Neuron (in vitro differentiated cells): ENCODE measurements around the gene RNF20.

Source experiments
- H2AFZ ChIP-seq: one replicate; pipeline ENCODE4 v1.6.1; 2013; ENCODE audit warnings: low read depth, mild to moderate bottlenecking, inconsistent platforms, low read length, moderate library complexity
- H3K27me3 ChIP-seq: one replicate; pipeline ENCODE4 v1.6.1; 2013; ENCODE audit warnings: low read length; ENCODE audit not compliant: insufficient read depth
- H3K36me3 ChIP-seq: one replicate; pipeline ENCODE4 v1.6.1; 2013; ENCODE audit warnings: low read length; ENCODE audit not compliant: insufficient read depth
- H3K4me1 ChIP-seq: one replicate; pipeline ENCODE4 v1.6.1; 2013; ENCODE audit warnings: low read length; ENCODE audit not compliant: insufficient read depth
- H3K4me3 ChIP-seq: 2 replicates; pipeline ENCODE4 v1.5.1; 2013; ENCODE audit warnings: mild to moderate bottlenecking, low read length, moderate library complexity
- H3K9me3 ChIP-seq: one replicate; pipeline ENCODE4 v1.6.1; 2013; ENCODE audit warnings: low read length

Gene RNF20, protein sequence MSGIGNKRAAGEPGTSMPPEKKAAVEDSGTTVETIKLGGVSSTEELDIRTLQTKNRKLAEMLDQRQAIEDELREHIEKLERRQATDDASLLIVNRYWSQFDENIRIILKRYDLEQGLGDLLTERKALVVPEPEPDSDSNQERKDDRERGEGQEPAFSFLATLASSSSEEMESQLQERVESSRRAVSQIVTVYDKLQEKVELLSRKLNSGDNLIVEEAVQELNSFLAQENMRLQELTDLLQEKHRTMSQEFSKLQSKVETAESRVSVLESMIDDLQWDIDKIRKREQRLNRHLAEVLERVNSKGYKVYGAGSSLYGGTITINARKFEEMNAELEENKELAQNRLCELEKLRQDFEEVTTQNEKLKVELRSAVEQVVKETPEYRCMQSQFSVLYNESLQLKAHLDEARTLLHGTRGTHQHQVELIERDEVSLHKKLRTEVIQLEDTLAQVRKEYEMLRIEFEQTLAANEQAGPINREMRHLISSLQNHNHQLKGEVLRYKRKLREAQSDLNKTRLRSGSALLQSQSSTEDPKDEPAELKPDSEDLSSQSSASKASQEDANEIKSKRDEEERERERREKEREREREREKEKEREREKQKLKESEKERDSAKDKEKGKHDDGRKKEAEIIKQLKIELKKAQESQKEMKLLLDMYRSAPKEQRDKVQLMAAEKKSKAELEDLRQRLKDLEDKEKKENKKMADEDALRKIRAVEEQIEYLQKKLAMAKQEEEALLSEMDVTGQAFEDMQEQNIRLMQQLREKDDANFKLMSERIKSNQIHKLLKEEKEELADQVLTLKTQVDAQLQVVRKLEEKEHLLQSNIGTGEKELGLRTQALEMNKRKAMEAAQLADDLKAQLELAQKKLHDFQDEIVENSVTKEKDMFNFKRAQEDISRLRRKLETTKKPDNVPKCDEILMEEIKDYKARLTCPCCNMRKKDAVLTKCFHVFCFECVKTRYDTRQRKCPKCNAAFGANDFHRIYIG

DNA sequence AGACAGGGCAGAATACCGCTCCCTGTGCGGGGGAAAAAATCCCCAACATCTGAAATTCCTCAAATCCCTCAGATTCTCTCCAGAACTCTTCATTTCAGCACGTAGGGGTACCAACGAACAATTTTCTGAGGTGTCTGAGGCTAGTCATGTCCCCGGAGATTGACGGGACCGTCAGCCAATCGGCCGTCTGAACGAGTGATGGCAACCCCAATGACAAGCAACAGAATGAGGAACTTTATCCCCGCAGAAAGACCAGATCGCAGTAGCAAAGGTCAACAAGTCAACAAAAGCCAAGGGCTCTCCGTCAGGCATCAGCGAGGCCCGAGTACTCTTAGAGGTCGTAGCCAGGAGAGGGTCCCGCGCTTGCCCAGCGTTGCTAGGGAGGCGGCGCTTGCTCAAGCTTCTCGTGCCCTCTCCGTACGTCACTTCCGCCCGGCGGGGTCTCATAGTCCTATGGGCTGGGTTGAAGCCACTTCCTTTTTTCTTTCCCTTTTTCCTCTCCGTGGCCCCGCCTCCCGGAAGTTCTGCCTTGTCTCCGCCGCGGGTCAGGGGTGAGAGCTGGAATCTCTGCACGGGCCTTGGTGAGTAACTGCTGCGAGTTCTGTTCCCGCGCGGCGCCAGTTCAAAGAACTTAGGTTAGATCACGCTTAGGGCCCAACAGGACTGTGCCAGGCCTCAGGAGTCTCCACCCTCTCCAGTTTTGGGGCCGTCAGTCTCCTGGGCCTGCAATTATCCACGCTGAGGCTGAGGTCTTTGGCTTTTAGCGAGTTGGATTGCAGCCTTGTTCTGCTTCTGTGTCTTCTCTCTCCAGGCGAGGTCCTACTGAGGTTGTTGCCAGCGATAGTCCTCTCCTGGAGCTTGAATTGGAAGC, at the start of gene RNF20:
Gene RNF20 (plus strand): TSS at position 520 of the 871 bp plus-strand sequence. CDS start 1,571 bp downstream, outside the sequence.
- Histone ChIP-seq H3K36me3 (peaks cover 26% of the 10 kb centered on the region), H3K4me3 (peak within 1 kb of the TSS; percentile 94), H2AFZ (peak within 1 kb of the TSS; percentile 98), H3K27me3 (peaks cover 3% of the 10 kb centered on the region), H3K4me1 (peaks cover 12% of the 10 kb centered on the region), H3K9me3 (no peaks in the 10 kb centered on the region)

DNA sequence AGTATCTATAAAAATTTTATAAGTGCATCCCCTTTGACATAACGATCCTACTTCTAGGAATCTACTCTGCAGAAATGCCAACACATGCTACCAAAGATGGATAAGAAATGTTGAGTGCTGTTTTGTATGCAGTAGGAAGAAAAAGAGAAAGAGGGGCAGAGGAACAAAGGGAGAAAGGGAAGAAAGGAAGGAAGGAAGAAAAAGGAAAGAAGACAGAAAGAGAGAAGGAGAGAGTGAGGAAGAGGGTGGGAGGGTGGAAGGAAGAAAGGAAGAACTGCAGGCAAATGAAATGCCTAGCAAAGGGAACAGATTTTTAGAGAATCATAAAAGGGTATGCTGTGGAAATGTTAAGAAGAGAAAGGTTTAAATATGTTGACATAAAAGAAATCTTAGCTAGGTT, 49.6 kb upstream of the RNF20 start:
- Histone ChIP-seq H3K27me3 (no peaks in the 10 kb centered on the region), H3K4me1 (no peaks in the 10 kb centered on the region), H3K9me3 (no peaks in the 10 kb centered on the region), H3K4me3 (no peak overlapping the region), H2AFZ (no peak overlapping the region), H3K36me3 (no peaks in the 10 kb centered on the region)

DNA sequence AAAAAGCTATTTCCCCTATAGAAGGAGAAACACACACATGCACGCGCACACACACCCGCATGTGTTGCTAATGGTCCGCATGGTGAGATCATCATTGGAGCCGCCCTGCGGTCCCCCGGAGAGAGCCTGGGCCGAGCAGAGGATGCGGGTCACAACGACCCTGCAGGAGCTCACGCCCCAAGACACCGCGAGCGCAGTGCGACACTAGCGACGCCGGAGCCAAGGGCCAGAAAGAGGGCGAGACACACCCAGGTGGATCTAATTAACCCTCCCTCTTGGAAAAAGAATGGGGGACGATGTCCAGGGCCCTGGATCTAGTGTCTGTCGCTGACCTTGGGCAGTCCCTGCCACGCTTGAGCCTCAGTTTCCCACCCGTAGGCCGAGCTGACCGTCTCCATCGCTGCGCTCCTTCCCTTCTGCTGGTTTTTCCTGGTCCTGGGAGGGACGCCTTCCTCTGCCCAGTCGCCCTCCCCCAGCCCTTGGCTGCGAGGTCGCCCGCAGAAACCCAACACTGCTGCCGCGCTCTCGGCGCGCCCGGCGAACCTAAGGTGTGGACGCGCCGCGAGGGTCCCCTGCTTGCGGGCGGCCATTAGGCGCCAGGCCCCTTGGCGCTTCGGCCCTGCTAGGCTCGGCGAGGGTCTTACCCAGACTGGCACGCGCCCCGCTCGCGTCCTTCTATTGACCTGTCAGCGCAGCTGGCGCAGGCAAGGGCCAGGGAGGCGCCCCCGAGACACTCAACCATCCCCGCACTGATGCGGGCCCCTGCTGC, 47.5 kb upstream of the RNF20 start:
- H3K27me3 ChIP-seq: no peaks in the 10 kb centered on the region
- no peaks in the 10 kb centered on the region for H3K4me1 ChIP-seq
- H3K36me3 ChIP-seq: no peaks in the 10 kb centered on the region
- peak overlapping the region; percentile 57 for H3K4me3 ChIP-seq
- peak overlapping the region; percentile 88 for H2AFZ ChIP-seq
- no peaks in the 10 kb centered on the region for H3K9me3 ChIP-seq

DNA sequence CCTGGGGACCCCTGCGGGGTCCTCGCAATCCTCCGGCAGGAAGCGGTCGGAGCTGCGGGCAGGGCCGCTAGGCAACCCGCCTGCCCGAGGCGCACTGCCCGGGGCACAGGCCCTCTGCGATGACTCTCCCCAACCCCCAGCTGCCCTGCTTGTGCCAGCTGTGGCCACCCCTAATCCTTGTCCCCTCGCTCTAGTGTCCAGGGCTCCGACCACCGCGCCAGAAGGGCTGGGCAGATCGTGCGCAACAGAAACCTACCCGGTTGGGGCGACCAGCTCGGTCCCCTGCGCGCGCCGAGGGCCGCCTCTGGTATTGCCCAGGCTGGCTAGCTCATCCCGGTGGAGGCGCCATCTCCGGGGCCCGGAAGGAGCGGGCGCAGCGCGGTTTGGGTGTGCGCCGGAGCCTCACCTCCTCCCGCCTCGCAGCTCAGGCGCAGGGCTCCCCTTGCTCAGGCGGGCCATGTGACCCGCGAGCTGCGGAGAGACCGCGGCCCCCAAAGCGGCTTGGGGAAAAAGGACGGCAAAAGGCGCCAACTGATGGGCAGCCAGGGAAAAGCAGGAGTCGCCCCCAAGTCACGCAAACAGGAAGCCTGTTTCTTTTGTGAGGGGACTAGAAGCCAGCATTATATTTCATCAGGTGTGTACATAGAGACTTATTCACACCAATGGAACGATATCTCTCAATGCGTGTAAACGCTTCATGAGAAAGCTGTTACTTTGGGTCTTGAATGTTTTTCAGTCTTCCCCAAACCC, 46.8 kb upstream of the RNF20 start:
- Histone ChIP-seq H3K4me3 (peak overlapping the region; percentile 57), H3K27me3 (no peaks in the 10 kb centered on the region), H3K9me3 (no peaks in the 10 kb centered on the region), H3K36me3 (no peaks in the 10 kb centered on the region), H3K4me1 (no peaks in the 10 kb centered on the region), H2AFZ (peak overlapping the region; percentile 88)

DNA sequence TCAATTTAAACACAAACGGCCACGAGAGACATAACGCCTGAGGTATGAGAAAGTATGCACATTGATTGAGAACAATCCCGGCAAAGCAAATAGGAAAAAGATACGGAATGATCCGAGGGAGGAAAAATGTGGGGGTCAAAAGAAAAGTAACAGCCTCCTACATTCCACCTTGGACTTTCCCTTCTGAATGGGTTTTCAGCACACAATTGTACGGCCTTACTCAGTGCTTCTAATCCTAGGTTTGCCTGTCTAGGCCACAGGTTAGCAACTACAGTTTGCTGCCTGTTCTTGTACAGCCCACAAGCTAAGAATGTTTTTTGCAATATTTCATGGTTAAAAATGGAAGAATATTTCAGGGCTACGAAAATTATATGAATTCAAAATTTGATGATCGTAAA, 46.2 kb upstream of the RNF20 start:
- Histone ChIP-seq H3K4me1 (no peaks in the 10 kb centered on the region), H3K36me3 (no peaks in the 10 kb centered on the region), H3K4me3 (peak overlapping the region; percentile 57), H3K9me3 (no peaks in the 10 kb centered on the region), H3K27me3 (no peaks in the 10 kb centered on the region), H2AFZ (peak overlapping the region; percentile 88)

DNA sequence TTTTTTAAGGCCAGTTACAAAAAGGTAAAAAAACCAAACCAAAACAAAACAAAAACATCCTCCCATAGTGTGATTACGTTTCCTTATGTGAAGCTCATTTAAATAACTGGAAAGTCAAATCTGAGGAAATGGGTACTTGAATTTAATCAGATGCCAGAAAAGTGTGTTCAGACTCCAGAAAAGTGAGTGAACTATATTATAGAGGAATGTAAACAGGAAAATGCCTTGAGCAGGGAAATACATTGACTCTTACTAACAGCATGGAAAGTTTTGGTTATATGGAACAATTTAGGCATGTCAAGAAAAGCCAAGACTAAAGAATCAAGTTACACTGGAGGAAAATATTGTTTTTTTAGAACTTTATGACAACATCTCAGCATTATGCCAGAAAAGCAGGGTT, 37.8 kb upstream of the RNF20 start:
- H2AFZ ChIP-seq: no peak overlapping the region
- H3K27me3 ChIP-seq: no peaks in the 10 kb centered on the region

DNA sequence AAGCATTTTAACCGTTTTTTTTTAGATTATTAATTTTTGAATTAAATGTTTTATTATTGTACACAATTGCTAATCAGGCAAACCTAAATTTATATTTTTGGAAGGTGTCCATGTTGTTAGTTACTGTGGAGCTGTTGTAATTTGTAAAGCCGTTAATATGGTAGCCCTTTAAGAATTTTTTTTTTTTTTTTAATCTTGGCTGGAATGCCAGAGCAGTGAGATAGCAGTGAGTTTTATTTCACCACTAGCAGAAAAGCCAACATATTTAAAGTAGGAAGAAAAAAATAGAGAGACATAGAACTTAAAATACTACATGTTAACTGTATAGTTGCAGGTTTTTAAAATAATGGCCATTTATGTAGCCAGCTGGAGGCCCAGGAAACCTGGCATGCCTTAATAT, 35.3 kb upstream of the RNF20 start:
- H3K27me3 ChIP-seq: peaks cover 3% of the 10 kb centered on the region
- H3K4me1 ChIP-seq: no peaks in the 10 kb centered on the region
- H3K36me3 ChIP-seq: no peaks in the 10 kb centered on the region
- H2AFZ ChIP-seq: no peak overlapping the region
- no peaks in the 10 kb centered on the region for H3K9me3 ChIP-seq
- no peak overlapping the region for H3K4me3 ChIP-seq

More for the DNA sequence above, 37.8 kb upstream of the RNF20 start:
- Histone ChIP-seq H3K9me3 (no peaks in the 10 kb centered on the region), H3K36me3 (no peaks in the 10 kb centered on the region), H3K4me3 (no peak overlapping the region), H3K4me1 (no peaks in the 10 kb centered on the region)

DNA sequence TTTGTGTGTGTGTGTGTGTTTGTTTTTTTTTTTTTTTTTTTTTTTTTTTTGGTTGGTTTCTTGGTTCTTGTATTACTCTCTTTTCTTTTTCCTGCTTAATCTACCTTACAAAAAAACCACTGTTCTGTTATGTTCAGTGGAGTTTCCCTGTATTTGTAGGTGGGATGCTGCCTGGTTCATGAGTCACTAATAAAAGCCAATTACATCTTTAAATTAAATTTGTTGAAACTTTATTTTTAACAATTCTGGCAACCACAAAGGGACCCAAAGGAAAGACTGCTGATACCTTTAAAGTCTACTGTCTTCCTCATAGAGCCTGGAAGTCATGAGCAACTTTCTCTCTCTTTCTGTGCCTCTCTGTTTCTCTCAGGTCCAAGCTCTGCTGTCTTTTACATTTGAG, 29.5 kb upstream of the RNF20 start:
- Histone ChIP-seq H2AFZ (no peak overlapping the region), H3K9me3 (no peaks in the 10 kb centered on the region), H3K36me3 (no peaks in the 10 kb centered on the region), H3K4me1 (no peaks in the 10 kb centered on the region), H3K4me3 (no peak overlapping the region), H3K27me3 (peaks cover 6% of the 10 kb centered on the region)

DNA sequence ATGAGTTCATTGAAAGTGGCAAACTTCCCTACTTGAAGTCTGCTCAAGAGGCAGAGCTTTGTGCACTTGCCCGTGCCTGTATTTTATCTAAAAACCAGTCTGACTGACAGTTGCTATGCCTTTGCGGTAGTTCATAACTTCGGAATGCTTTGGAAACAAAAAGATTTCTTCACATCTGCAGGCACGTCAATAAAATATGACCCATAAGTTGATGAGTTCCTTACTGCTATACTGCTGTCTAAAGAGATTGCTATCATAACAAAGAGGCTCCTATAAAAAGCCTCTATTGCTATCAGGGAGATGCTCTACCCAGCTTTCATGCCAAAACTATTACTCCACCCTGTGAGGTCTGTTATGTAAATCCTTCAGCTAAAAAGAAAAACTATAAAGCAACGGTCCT, 25.4 kb upstream of the RNF20 start:
- no peaks in the 10 kb centered on the region for H3K4me1 ChIP-seq
- no peaks in the 10 kb centered on the region for H3K9me3 ChIP-seq
- H2AFZ ChIP-seq: no peak overlapping the region
- peaks cover 5% of the 10 kb centered on the region for H3K27me3 ChIP-seq
- no peak overlapping the region for H3K4me3 ChIP-seq
- H3K36me3 ChIP-seq: no peaks in the 10 kb centered on the region

DNA sequence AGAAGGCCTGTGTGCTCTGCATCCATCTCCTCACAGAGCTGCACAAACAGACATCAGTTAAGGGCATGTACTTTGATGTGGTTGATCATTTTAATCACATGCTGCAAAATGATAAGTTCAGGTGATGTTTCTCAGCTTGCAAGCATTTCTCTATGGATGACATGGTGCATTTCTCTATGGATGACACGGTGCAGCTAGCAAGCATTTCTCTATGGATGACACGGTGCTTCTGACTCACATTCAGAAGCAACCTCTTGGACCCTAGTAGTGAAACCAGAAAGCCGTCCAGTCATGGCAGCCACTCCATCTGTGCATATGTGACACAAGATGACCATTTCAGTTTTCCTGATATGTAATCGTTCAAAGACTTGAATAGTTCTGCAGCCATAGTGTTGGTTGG, 24.1 kb upstream of the RNF20 start:
- no peaks in the 10 kb centered on the region for H3K9me3 ChIP-seq

DNA sequence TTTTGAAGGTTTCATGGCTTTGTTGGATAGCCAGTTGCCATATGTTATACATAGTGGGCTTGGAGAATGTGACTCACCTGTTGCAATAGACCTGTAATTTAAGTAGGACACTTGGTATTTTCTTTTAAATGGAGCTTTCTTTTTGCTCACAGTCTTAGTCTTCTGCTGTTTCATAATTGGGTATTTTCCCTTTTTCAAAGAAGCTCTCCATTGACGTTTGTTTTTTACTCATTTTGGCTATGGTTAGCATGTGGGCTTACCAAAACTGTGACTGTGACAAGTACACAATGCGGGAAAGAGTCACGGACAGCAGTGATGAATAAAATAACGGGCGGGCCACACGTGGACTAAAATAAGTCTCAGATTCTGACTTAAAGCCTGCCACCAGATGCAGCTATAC, 23.2 kb upstream of the RNF20 start:
- Histone ChIP-seq H3K36me3 (no peaks in the 10 kb centered on the region), H2AFZ (no peak overlapping the region), H3K4me1 (no peaks in the 10 kb centered on the region), H3K27me3 (peaks cover 2% of the 10 kb centered on the region), H3K4me3 (no peak overlapping the region), H3K9me3 (no peaks in the 10 kb centered on the region)

More for the DNA sequence above, 24.1 kb upstream of the RNF20 start:
- no peak overlapping the region for H3K4me3 ChIP-seq
- H2AFZ ChIP-seq: no peak overlapping the region
- no peaks in the 10 kb centered on the region for H3K36me3 ChIP-seq
- no peaks in the 10 kb centered on the region for H3K4me1 ChIP-seq
- peaks cover 5% of the 10 kb centered on the region for H3K27me3 ChIP-seq
